GM21381 (cell line): ENCODE data around the gene MYO9A.

Experiments
- ATAC-seq: cut with Tn5 transposase; IDR thresholded peaks from one replicate; pipeline ENCODE4 v1.9.1; 2021; ENCODE audit warnings: mild to moderate bottlenecking, moderate library complexity; ENCODE audit not compliant: unreplicated experiment

MYO9A gene, protein sequence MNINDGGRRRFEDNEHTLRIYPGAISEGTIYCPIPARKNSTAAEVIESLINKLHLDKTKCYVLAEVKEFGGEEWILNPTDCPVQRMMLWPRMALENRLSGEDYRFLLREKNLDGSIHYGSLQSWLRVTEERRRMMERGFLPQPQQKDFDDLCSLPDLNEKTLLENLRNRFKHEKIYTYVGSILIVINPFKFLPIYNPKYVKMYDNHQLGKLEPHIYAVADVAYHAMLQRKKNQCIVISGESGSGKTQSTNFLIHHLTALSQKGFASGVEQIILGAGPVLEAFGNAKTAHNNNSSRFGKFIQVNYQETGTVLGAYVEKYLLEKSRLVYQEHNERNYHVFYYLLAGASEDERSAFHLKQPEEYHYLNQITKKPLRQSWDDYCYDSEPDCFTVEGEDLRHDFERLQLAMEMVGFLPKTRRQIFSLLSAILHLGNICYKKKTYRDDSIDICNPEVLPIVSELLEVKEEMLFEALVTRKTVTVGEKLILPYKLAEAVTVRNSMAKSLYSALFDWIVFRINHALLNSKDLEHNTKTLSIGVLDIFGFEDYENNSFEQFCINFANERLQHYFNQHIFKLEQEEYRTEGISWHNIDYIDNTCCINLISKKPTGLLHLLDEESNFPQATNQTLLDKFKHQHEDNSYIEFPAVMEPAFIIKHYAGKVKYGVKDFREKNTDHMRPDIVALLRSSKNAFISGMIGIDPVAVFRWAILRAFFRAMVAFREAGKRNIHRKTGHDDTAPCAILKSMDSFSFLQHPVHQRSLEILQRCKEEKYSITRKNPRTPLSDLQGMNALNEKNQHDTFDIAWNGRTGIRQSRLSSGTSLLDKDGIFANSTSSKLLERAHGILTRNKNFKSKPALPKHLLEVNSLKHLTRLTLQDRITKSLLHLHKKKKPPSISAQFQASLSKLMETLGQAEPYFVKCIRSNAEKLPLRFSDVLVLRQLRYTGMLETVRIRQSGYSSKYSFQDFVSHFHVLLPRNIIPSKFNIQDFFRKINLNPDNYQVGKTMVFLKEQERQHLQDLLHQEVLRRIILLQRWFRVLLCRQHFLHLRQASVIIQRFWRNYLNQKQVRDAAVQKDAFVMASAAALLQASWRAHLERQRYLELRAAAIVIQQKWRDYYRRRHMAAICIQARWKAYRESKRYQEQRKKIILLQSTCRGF (N-terminal part only)

DNA sequence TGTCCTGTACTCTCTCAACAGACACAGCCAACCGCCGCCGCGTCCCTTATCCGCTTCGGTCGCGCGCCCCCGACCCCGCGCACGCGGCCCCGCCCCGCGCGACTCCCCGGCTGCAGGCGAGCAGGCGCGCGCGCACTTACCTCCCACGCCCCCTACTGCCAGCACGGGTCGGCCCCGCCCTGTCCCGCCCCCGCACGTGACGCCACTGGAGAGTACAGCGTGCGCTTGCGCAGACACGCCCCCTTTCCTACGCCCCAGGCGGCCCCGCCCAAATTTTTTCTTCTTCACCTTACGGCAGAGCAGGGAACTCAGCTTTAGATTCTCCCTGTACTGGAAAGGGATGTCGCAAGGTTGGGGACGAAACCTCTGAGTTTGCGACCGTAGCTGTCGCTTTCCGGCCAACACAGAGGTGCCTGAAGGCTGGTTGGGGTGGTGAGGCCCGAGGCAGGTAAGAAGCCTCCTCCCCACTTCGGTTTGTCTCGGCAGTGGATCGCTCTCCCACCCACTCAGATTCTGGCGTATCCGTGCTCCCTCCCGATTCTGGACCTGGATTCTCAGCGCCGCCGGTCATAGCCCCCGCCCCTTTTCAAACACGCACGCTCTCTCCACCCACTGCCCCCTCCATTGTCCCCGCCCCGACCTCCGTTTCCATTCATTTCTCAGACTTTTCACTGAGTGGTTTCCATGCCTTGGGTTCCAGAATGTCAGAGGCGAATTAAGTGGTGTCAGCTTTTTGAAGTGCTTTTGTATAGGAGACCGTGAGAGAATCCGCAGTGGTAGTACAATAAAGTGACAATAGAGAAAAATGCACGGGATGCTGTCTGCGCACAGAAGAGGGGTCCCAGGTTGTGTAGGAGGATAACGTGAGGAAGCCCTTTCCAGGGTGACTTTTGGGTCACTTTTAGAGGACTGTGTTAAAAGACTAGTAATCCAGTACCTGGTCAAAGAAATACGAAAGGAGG lies at the start of gene MYO9A, which contains the start of gene SENP8:
MYO9A (minus strand) TSS at position 134 of the 962 bp plus-strand sequence. CDS start 71,587 bp downstream, outside the sequence.
SENP8 (plus strand) TSS at position 387 of the 962 bp plus-strand sequence. CDS start 21,221 bp downstream, outside the sequence.
- ATAC-seq: peak; percentile 67

DNA sequence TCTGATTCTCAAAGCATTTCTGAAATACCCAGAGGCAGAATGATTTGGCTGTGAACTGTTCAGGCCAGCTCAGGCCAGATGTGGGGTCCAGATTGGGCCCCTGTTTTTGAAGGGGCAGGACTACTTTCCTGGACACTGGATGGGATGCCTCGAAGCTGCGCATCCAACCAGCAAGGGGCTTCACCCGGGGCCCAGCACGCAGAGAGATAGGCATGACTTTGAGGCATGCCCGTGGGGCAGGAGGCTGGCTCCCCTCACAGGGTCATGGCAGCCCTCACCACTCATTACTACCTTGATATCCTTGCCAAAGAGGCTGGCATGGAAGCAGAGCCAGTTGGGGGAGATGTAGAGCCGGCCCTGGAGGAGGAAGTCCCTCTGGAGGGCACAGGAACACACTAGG lies 49.5 kb upstream of the MYO9A start:
- no peak for ATAC-seq

DNA sequence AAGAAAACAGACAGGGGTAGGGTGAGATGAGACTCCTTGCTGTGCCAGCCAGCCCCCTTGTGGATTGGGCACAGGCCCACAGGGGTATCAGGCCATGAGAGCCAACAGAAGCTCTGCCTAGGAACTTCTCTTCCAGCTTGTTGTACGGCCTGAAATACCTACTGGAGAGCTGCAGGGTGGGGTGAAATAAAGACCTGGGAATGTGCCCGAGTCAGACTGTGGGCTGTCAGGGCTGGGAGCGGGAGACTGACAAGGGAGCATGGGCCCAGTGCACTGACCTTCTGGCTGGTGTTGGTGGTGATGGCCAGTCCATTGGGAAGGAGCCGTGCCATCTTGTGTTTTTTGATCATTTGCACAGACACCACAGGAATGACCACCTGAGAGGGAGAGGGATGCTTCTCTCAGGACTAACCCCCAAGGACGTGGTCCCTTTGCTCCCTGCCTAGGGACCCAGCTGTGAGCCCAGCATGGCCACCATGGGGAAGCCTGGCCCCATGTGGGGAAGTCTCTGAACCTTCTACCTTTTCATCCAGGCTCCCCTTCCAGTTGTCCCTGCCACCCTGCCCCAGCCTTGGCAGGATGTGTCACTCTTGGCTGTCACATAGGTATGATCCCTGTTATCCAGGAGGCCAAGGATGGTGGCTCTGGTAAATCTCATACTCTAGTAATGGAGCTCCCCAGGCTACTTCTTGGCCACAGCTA lies 48.9 kb upstream of the MYO9A start:
- ATAC-seq: no peak

DNA sequence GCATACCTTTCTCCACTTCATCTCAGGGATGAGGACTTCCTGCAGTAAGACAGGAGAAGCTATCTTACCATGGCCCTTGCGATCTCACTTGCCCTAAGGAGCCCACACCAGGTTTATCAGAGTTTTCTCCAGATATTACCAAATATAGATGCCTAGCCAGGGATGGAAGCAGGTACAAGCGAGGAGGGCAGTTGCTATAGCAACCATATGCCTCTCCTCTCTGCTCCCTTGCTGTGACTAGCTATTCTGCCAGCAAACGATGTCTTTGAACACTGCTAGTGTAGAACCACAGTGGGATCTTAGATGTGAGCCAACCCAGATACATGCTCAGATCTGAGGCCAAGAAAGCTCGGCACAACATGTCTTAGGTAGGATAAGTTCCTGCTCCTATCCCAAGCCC lies 45.8 kb upstream of the MYO9A start:
- no peak for ATAC-seq

DNA sequence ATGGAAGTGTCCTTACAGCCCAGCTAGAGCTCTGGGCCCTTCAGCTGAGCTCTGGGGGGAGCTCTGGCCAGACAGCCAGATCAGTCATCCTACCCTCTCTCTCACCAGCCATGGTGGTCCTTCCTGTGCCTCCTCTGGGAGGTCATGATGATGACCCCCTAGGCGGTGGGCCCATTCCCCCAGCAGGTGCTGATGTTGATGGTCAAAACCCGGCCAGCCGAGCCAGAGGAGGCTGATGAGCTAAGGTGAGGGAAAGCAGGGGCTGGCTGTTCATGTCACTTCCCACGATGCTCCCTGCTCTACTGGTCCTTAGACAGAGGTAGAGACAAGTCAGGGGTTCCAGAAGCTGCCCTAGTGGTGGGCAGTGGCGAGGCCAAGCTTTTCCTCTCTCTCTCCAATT lies 44.6 kb upstream of the MYO9A start:
- no peak for ATAC-seq

DNA sequence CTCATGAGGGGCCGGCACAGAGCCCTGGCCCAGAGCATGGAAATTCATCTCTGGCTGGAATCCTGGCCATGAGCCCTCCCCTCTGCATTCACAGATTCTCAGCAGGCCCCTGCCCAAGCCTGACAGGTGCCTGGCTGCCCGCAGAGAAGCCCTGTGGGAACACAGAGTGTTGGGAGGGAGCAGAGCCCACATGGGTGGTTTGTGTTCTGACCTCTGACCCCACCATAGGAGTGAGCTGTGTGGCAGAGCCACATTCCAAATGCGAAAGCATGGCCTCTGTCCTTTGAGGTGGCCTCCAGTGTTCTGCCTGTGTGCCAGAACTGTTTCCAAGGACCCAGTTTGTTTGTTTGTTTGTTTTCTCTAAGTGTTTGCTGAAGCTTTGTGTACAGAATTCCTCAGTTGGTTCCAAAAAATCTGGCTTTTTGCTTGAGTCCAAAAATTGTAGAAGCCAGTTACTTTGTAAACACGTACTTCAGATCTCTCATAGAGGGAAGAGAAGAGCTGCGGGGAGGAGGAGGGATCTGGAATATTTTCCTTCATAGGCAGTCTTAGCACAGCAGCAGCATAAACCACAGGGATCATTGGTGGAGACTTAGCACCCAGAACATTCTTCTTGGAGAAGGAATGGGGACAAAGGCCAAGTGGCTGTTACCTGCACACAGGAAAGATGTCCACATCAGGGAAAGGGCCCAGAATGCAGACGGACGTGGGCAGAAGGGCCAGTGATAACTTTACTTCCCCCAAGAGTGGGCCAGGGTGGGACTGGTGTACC lies 43.6 kb upstream of the MYO9A start:
- no peak for ATAC-seq

DNA sequence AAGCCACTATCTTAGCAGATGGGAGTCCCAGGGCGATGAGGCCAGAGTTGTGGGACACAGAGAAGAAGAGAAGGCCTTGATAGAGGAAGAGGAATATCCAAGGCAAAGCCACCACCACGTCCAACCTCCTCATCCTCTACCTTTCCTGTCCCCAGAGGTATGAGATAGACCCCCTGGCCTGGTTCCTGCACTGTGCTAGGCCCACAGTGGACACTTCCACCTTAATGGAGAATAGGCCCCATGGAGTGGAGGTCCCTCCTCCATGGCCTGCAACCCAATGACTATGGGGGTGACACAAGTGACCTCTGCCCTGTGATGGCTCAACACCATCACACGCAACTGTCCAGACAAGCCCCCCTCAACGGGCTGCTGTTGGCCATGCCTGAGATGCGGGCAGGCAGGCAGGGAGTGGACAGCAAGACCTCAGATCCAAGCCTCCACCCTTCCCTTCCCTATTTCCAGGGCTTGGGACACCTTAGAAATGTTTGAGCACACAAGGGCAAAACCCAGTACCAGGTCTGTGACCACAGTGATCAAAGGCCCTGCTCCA lies 42.8 kb upstream of the MYO9A start:
- no peak for ATAC-seq

DNA sequence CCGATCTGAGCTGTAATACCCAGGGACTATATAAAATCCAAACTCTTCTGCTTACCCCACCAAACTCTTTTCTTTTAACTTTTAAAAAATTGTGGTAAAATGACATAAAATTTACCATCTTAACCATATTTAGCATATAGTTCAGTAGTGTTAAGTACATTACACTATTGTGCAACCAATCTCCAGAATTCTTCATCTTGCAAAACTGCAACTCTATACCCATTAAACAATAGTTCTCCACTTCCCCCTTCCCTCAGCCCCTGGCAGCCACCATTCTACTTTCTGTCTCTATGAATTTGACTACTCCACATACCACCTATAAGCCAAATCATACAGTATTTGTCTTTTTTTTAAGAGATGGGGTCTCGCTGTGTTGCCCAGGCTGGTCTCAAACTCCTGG lies 39.0 kb upstream of the MYO9A start:
- no peak for ATAC-seq

DNA sequence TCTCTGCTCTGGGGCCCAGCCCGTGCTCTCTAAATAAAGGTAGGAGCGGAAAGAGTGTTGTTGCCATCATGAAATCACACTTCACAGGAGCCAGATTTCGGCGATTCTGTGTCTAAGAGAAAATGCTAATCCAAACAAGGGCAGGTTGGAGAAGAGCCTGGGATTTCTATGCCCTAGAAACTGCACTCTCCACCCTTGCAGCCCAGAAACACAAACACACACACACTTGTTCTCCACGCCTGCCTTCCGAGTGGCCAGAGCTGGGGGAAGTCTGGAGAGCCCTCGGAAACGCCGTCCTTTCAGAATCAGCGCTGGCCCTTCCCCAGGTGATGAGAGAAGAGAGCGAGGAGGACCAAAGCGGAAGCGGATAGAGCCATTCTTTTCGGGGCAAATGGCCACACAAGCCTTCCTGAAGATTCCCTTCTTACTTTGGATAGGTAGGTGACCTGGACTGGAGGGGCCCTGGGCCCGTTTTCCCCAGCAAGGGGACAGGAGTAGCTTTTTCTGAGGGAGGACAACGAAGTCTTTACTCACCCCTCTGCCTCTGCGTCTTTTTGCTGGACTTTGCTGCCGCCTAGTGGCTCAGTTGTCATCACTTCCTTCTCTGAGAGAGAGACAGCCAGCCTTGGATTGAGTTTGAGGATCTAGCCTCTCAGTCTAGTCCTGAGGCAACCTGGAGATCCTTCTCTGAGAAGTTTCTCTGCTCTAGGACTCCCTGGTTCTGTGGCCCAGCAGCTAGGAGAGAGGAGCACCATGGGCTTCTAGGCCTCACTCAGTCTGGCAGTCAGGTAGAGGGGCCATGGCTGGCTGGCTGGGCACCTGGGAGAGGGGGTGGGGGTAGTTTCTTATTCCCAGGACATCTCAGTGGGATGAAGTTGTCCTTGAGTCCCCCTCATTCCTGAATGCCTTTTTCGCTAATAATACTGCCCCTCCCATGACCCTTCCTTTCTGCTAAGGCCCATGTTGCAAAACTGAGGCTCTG lies 38.0 kb upstream of the MYO9A start:
- no peak for ATAC-seq

DNA sequence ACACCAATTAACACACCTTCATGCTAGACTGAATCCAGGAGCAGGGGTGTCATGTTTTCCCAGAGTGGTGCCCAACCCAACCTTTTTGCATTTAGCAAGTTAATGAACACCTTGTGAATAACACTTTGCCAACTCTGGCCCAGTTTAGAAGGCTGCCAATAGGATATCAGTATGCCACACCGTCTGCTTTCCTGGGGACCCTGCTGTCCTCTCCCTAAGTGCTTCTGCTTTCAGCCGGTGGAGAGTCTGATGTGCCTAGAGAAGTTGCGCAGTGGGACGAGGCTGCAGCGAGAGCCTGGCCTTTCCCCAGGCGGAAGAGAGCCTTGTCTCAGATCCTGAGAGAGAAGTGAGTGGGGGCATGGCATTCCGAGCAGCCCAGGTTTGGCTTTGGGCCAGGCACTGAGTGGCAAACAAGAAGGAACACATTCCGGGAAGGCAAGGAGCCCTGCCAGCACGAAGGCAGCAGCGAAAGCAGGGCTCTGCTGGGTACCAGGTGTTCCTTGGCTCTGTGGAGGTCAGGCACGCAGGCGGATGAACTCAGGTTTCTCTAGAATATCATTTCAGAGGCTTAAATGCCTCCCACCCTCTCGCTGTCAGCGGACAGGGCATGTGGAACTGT lies 37.2 kb upstream of the MYO9A start:
- no peak for ATAC-seq

DNA sequence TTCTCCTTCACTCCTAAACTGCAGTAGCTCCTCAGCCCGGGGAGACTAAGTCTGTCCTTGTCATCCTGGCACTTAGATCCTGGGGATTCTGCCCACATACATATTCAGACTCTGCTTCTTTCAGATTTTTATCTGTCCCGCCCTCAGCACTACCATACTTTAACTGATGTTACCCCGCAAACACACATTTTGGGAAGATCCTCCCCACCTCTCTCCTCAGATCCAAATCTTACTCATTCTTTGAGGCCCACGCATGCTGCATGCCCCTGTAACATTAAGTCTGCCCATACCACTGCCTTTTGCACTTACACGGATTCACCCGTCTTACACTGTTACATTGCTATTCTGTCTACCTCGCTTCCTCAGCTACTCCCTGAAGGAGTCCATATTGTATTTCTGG lies 36.4 kb upstream of the MYO9A start:
- ATAC-seq: no peak

DNA sequence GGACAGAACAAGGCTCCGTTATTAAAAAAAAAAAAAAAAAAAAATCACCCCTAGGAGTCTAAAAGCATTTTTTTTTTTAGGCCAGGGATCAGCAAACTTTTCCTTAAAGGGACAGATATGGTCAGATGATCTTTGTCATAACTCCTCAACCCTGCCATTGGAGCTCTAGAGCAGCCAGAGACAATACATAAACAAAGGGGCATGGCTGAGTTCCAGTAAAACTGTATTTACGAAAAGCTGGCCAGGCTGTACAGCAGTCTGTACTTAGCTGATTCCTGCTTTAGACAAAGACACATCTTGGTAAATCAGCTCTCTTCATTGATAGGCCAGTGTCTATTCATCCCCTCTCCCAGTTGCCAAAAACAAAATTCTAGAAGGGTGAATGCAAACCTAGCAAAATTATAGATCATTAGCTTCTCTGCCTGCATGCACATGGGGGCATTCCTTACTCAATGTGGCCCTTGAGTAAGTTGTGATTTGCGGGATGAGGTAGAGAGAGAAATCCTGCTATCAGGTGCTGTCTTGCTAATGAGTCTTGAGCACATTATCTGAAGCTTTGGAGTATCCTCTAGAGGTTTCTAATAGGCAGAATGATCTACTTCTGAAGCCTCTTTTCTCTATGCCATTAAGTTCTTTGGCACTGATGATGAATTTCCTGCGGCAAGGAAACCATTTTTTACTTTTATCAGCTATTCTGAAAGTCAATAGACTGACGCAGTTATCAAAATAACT lies 35.5 kb upstream of the MYO9A start:
- no peak for ATAC-seq

DNA sequence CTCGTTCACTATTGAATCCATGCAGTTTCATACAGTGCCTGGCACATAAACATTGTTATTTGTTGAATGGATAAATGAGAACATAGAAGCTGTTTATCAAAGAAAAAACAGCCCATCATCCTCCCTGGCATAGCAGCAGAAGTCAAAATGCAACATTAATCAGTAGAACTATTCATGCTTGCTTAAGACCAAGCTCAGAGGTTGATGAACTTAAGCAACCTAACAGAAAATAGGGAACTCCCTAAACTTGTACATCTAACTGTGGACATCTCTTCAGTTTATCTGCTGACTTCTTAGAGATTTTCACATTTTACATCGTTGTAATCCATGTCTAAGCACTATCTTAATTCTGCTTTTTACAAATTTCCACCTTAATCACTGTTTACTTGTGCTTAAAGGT lies 29.5 kb upstream of the MYO9A start:
- no peak for ATAC-seq

DNA sequence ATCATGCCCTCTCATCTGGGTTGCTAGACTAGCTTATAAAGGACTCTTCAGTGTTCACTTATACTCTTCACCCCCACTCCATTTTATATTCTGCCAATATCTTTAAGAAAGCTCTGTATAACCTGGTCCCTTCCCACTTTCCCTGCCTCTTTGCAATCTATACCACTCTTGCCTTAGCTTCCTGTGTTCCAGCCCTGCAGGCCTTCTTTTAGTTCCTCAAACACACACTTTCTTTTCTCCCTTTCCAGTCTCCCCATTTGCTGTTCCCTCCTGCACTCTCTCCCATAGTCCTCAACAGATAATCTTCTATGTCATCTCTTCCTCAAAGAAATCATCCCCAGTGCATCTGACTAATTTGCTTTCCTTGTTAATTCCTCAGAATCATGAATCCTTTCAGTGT lies 29.0 kb upstream of the MYO9A start:
- no peak for ATAC-seq

DNA sequence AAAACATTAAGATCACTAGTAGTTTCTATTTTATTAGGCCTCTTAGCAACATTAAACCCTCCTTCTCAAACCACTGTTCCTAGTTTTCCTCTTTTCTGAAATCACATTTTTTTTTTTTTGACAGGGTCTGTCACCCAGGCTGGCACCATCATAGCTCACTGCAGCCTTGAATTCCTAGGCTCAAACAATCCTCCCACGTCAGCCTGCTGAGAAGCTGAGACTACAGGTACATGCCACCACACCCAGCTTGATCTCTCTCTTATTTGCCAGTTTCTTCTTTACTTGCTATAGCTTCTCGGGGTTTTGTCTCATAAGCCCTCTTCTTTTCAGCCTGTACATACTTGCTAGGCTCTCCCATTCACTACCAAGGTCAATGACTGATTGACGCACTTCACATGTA lies 28.3 kb upstream of the MYO9A start:
- ATAC-seq: no peak
